GM18517 (cell line): ENCODE measurements around the gene TMEM270.
"Not testable (repeated sequence)": the region's sequence is repeated elsewhere in the genome, so short reads cannot be mapped to it uniquely, and the experiment has no call there.

Experiments
- ATAC-seq: cut with Tn5 transposase; IDR thresholded peaks from one replicate; pipeline ENCODE4 v1.9.1; 2021; ENCODE audit warnings: mild to moderate bottlenecking, moderate library complexity; ENCODE audit not compliant: unreplicated experiment

TMEM270 gene

GRCh38 chr7:73852500-73852899 lies 8.5 kb upstream of the TMEM270 start:
- no peak for ATAC-seq

- no peak for ATAC-seq
These were observed 4.0 kb upstream of the TMEM270 start for GRCh38 chr7:73856941-73857340.

GRCh38 chr7:73858807-73859206 lies 2.2 kb upstream of the TMEM270 start:
- ATAC-seq, result no peak

- ATAC-seq, result no peak
These were observed 346 bp downstream of the TMEM270 start for GRCh38 chr7:73861305-73861704.

GRCh38 chr7:73864981-73865711 lies 4.2 kb downstream of the TMEM270 start:
- no peak for ATAC-seq

GRCh38 chr7:73865738-73866445 lies 4.9 kb downstream of the TMEM270 start:
- no peak for ATAC-seq

- ATAC-seq, result no peak
These were observed 5.4 kb downstream of the TMEM270 start for GRCh38 chr7:73866446-73866767.

GRCh38 chr7:73869011-73869798 lies 8.2 kb downstream of the TMEM270 start:
- ATAC-seq, result no peak

- ATAC-seq, result no peak
These were observed 9.1 kb downstream of the TMEM270 start for GRCh38 chr7:73870041-73870492.

- ATAC-seq, result no peak
These were observed 10.4 kb downstream of the TMEM270 start for GRCh38 chr7:73871163-73872011.

- ATAC-seq, result no peak
These were observed 11.3 kb downstream of the TMEM270 start for GRCh38 chr7:73872056-73872908.

GRCh38 chr7:73876361-73876760 lies 15.4 kb downstream of the TMEM270 start:
- no peak for ATAC-seq

GRCh38 chr7:73876973-73877372 lies 16.0 kb downstream of the TMEM270 start:
- ATAC-seq, result no peak

GRCh38 chr7:73879977-73880681 lies 19.2 kb downstream of the TMEM270 start:
- no peak for ATAC-seq

GRCh38 chr7:73880755-73881328 lies 19.9 kb downstream of the TMEM270 start:
- ATAC-seq, result no peak

GRCh38 chr7:73881352-73882046 lies 20.5 kb downstream of the TMEM270 start:
- ATAC-seq, result no peak

- ATAC-seq, result no peak
These were observed 21.1 kb downstream of the TMEM270 start for GRCh38 chr7:73882047-73882402.

GRCh38 chr7:73884867-73885422 lies 24.0 kb downstream of the TMEM270 start:
- not testable (repeated sequence) for ATAC-seq
